Nephron progenitor cell (in vitro differentiated cells): ENCODE data around the gene IL11.

ENCODE experiments used
- DNase-seq: peaks from one replicate; pipeline ENCODE4 v3.0.0; 2021
- H3K27ac Mint-ChIP-seq: 2 replicates; pipeline ENCODE4 v1.8.0; 2021; ENCODE audit warnings: mild to moderate bottlenecking, moderate library complexity, mixed read lengths
- H3K27me3 Mint-ChIP-seq: 2 replicates; pipeline ENCODE4 v1.8.0; 2021; ENCODE audit warnings: mild to moderate bottlenecking, low read depth, mixed read lengths; ENCODE audit not compliant: poor library complexity
- H3K36me3 Mint-ChIP-seq: 2 replicates; pipeline ENCODE4 v1.8.0; 2021; ENCODE audit warnings: low read depth, mixed read lengths
- H3K4me1 Mint-ChIP-seq: 2 replicates; pipeline ENCODE4 v1.8.0; 2021; ENCODE audit warnings: mixed read lengths
- H3K4me3 Mint-ChIP-seq: 2 replicates; pipeline ENCODE4 v1.8.0; 2021; ENCODE audit warnings: mild to moderate bottlenecking, moderate library complexity, mixed read lengths
- H3K9me3 Mint-ChIP-seq: 2 replicates; pipeline ENCODE4 v1.8.0; 2021; ENCODE audit warnings: mild to moderate bottlenecking, moderate library complexity, mixed read lengths
- CTCF ChIP-seq: fragments of 200-600 bp; sonication (generic); IDR thresholded peaks from 2 replicates; pipeline ENCODE4 v1.5.0; 2021; ENCODE audit warnings: antibody characterized with exemption

Gene IL11

GRCh38 chr19:55350620-55351315 is 19.5 kb downstream of the IL11 start:
- no peaks in the 10 kb centered on the region for H3K9me3 Mint-ChIP-seq
- DNase-seq: no peak
- H3K4me1 Mint-ChIP-seq: peaks cover 54% of the 10 kb centered on the region
- no peak overlapping the region for H3K27ac Mint-ChIP-seq
- no peak overlapping the region for H3K4me3 Mint-ChIP-seq
- no peak for TF ChIP-seq CTCF
- H3K36me3 Mint-ChIP-seq: no peaks in the 10 kb centered on the region
- peaks cover 48% of the 10 kb centered on the region for H3K27me3 Mint-ChIP-seq

- Mint-ChIP-seq H3K4me3 (peak overlapping the region; percentile 61), H3K9me3 (no peaks in the 10 kb centered on the region), H3K36me3 (peaks cover 12% of the 10 kb centered on the region), H3K27ac (peak overlapping the region; percentile 93), H3K27me3 (peaks cover 30% of the 10 kb centered on the region), H3K4me1 (peaks cover 66% of the 10 kb centered on the region)
- DNase-seq: peak; percentile 54
- TF ChIP-seq CTCF: no peak
Observed at GRCh38 chr19:55348317-55349034, 21.8 kb downstream of the IL11 start.

GRCh38 chr19:55347442-55348009 is 22.7 kb downstream of the IL11 start:
- H3K36me3 Mint-ChIP-seq: peaks cover 22% of the 10 kb centered on the region
- H3K9me3 Mint-ChIP-seq: no peaks in the 10 kb centered on the region
- H3K4me3 Mint-ChIP-seq: peak overlapping the region; percentile 53
- peaks cover 20% of the 10 kb centered on the region for H3K27me3 Mint-ChIP-seq
- no peak for TF ChIP-seq CTCF
- DNase-seq: no peak
- peaks cover 56% of the 10 kb centered on the region for H3K4me1 Mint-ChIP-seq
- H3K27ac Mint-ChIP-seq: peak overlapping the region; percentile 93

- H3K4me1 Mint-ChIP-seq: peaks cover 51% of the 10 kb centered on the region
- H3K4me3 Mint-ChIP-seq: no peak overlapping the region
- DNase-seq: no peak
- H3K36me3 Mint-ChIP-seq: peaks cover 24% of the 10 kb centered on the region
- no peak overlapping the region for H3K27ac Mint-ChIP-seq
- no peak for TF ChIP-seq CTCF
- peaks cover 14% of the 10 kb centered on the region for H3K27me3 Mint-ChIP-seq
- no peaks in the 10 kb centered on the region for H3K9me3 Mint-ChIP-seq
Observed at GRCh38 chr19:55346725-55347441, 23.4 kb downstream of the IL11 start.

GRCh38 chr19:55345818-55346724 is 24.2 kb downstream of the IL11 start:
- H3K36me3 Mint-ChIP-seq: peaks cover 29% of the 10 kb centered on the region
- no peak overlapping the region for H3K4me3 Mint-ChIP-seq
- no peak for DNase-seq

More at GRCh38 chr19:55345818-55346724, 24.2 kb downstream of the IL11 start:
- no peak for TF ChIP-seq CTCF
- Mint-ChIP-seq H3K27me3 (peaks cover 6% of the 10 kb centered on the region), H3K27ac (no peak overlapping the region), H3K4me1 (peaks cover 50% of the 10 kb centered on the region), H3K9me3 (no peaks in the 10 kb centered on the region)
